ENCODE data around the gene OR12D1. TPM values are rescaled to one million over a fixed set of nuclear protein-coding genes. Genes with fewer than 3 reads are reported as not detected.

The OR12D1 gene
- total and polyA plus RNA-seq, 8 donors = not detected

DNA sequence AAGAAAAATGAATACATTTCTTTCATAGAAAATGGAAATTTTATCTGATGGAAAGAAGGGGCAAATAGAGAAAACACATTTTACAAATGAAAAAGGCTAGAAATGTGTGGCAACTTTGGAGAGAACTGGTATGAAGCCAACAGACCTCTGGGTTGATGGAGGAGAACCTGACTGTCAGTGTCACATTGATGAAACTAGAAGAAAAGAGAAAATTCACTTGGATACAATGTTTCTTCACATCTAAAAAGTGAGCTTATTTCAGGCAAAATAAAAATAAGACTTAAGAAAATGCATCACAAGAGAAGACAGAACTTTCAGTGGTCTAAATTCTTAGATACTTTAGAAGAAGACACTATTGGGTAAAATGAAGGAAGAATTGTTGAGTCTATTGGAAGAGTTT, 19.4 kb upstream of the OR12D1 start, which contains the start of gene OR12D2:
OR12D2 (plus strand) TSS at position 301 of the 400 bp plus-strand sequence. CDS start 1,069 bp downstream, outside the sequence.
- intact Hi-C loops (cut with DNase I) = no loop called here
- Histone ChIP-seq H3K9me3 (no peaks in the 10 kb centered on the region), H3K36me3 (no peaks in the 10 kb centered on the region), H3K27ac (no peak within 1 kb of the TSS), H3K4me3 (no peak within 1 kb of the TSS), H3K4me1 (no peaks in the 10 kb centered on the region), H3K27me3 (peaks cover 0 to 9% of the 10 kb centered on the region in 2 donors)
- DNase-seq = no peak
- TF ChIP-seq, protein P1, sequence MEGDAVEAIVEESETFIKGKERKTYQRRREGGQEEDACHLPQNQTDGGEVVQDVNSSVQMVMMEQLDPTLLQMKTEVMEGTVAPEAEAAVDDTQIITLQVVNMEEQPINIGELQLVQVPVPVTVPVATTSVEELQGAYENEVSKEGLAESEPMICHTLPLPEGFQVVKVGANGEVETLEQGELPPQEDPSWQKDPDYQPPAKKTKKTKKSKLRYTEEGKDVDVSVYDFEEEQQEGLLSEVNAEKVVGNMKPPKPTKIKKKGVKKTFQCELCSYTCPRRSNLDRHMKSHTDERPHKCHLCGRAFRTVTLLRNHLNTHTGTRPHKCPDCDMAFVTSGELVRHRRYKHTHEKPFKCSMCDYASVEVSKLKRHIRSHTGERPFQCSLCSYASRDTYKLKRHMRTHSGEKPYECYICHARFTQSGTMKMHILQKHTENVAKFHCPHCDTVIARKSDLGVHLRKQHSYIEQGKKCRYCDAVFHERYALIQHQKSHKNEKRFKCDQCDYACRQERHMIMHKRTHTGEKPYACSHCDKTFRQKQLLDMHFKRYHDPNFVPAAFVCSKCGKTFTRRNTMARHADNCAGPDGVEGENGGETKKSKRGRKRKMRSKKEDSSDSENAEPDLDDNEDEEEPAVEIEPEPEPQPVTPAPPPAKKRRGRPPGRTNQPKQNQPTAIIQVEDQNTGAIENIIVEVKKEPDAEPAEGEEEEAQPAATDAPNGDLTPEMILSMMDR (IDR thresholded peaks at IDR 0.05) = no peak
- no peak for ATAC-seq

DNA sequence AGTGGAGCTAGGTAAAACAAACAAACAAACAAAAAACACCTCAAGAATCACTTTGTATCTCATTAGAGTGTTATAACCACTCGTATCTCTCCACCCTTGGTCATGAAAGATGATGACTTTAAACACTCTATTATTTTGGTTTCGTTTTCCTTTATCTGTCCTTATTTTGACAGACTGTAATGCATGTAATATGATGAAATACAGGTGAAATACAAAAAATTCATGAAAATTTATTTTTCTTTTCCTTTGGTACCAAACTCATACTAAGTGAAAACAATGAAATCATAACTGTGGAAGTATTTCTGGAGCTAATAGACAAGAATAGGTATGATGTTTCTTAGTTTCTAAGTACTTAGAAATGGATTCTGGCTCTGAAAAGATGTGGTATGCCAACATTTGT, 15.2 kb upstream of the OR12D1 start:
- intact Hi-C loops (cut with DNase I) = no loop called here
- ATAC-seq = no peak
- Histone ChIP-seq H3K27me3 (no peaks in the 10 kb centered on the region), H3K4me3 (no peak overlapping the region), H3K36me3 (no peaks in the 10 kb centered on the region), H3K9me3 (no peaks in the 10 kb centered on the region), H3K4me1 (no peaks in the 10 kb centered on the region), H3K27ac (no peak overlapping the region)
- TF ChIP-seq, protein P1 (IDR thresholded peaks at IDR 0.05) = no peak
- no peak for DNase-seq

DNA sequence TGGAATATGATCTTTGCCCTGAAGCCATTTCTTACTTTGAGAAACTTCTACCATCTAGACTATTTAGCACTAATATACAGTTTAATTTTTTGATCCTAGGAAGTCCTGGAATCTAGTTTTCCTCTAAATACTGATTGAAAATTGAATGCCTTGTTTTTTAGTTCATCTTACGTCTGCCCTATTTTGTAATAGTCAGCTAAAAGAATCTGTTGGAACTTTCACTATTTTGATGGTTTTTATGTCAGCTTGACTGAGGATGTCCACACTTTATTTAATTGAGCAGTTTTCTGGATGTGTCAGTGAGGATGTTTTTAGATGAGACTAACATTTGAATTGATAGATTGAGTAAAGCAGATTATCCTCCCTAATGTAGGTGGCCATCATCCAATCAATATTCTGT, 10.9 kb upstream of the OR12D1 start:
- TF ChIP-seq, protein P1 (IDR thresholded peaks at IDR 0.05) = no peak
- intact Hi-C loops (cut with DNase I) = no loop called here
- Histone ChIP-seq H3K27ac (no peak overlapping the region), H3K4me1 (no peaks in the 10 kb centered on the region), H3K27me3 (no peaks in the 10 kb centered on the region), H3K9me3 (peaks cover 0 to 5% of the 10 kb centered on the region in 2 donors), H3K4me3 (no peak overlapping the region), H3K36me3 (no peaks in the 10 kb centered on the region)
- ATAC-seq (no peak), DNase-seq (no peak)

DNA sequence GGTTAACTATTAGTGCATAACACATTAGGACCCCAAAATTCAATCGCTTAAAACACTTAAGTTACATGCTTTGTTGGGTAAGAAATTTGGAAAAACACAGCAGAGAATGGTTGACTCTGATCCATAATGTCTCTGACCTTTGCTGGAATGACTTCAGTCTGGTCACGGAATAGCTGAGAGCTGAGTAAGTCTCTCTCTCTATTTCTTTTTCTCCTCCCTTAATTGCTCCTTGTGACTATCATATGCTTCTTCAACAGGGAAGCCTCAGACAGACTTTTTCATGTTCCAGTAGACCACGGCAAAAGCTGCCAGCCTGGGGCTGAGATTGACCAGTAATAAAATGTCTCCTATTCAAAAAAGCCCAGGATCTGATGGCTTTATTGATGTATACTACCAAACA, 4.8 kb downstream of the OR12D1 start:
- TF ChIP-seq, protein P1 (IDR thresholded peaks at IDR 0.05) = no peak
- no peaks in the 10 kb centered on the region for H3K9me3 ChIP-seq
- no peak overlapping the region for H3K27ac ChIP-seq
- no peaks in the 10 kb centered on the region for H3K4me1 ChIP-seq
- H3K36me3 ChIP-seq = no peaks in the 10 kb centered on the region
- ATAC-seq (no peak), DNase-seq (no peak)
- H3K27me3 ChIP-seq = no peaks in the 10 kb centered on the region
- intact Hi-C loops (cut with DNase I) = no loop called here
- H3K4me3 ChIP-seq = no peak overlapping the region

DNA sequence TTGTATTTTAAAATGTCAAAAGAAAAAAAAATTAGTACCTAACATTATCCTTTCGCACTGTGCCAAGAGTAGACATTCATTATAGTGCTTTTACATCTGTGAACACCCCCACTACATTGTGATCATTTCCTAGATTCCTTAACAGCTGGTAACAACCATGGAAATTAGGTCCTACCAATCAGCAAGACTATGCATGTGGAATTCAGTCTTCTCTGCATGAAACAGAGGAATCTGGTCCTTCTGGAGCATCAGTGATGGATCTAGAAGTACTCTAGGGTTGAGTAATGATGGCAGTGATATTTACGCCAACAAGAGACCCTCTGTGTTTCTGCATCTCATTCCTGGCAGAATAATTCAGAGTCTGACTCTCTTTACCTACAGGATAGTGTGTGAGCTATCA, 9.4 kb downstream of the OR12D1 start:
- H3K36me3 ChIP-seq = no peaks in the 10 kb centered on the region
- H3K4me1 ChIP-seq = no peaks in the 10 kb centered on the region
- H3K9me3 ChIP-seq = no peaks in the 10 kb centered on the region
- no peak for ATAC-seq
- H3K4me3 ChIP-seq = no peak overlapping the region
- no peaks in the 10 kb centered on the region for H3K27me3 ChIP-seq
- TF ChIP-seq, protein P1 (IDR thresholded peaks at IDR 0.05) = no peak
- intact Hi-C loops (cut with DNase I) = no loop called here
- no peak for DNase-seq
- H3K27ac ChIP-seq = no peak overlapping the region
